ENCODE measurements around the gene TNKS1BP1.

DNA sequence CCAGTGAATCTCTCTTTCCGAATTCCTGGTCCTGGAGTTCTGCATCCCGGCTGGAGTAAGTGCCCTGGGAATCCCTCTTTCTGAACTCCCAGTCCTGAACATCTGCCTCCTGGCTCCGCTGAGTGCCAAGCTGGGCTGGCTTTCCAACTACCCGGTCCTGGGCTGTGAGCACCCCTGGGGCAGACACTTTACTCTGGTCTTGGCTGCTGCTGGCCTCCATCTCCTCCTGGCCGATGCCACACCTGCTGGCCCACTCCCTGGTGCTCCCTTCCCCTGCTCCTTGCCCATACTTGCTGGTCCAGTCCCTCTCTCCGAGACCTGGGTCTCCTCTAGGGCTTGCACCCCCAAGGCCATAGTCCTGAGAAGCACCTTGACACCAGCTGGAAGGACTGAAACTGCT is 14.7 kb downstream of the TNKS1BP1 start:
- TF ChIP-seq, protein P1, sequence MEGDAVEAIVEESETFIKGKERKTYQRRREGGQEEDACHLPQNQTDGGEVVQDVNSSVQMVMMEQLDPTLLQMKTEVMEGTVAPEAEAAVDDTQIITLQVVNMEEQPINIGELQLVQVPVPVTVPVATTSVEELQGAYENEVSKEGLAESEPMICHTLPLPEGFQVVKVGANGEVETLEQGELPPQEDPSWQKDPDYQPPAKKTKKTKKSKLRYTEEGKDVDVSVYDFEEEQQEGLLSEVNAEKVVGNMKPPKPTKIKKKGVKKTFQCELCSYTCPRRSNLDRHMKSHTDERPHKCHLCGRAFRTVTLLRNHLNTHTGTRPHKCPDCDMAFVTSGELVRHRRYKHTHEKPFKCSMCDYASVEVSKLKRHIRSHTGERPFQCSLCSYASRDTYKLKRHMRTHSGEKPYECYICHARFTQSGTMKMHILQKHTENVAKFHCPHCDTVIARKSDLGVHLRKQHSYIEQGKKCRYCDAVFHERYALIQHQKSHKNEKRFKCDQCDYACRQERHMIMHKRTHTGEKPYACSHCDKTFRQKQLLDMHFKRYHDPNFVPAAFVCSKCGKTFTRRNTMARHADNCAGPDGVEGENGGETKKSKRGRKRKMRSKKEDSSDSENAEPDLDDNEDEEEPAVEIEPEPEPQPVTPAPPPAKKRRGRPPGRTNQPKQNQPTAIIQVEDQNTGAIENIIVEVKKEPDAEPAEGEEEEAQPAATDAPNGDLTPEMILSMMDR (IDR thresholded peaks at IDR 0.05; ENCODE audit: low read depth, low read length, missing input control): no peak
- TF ChIP-seq, protein P2, sequence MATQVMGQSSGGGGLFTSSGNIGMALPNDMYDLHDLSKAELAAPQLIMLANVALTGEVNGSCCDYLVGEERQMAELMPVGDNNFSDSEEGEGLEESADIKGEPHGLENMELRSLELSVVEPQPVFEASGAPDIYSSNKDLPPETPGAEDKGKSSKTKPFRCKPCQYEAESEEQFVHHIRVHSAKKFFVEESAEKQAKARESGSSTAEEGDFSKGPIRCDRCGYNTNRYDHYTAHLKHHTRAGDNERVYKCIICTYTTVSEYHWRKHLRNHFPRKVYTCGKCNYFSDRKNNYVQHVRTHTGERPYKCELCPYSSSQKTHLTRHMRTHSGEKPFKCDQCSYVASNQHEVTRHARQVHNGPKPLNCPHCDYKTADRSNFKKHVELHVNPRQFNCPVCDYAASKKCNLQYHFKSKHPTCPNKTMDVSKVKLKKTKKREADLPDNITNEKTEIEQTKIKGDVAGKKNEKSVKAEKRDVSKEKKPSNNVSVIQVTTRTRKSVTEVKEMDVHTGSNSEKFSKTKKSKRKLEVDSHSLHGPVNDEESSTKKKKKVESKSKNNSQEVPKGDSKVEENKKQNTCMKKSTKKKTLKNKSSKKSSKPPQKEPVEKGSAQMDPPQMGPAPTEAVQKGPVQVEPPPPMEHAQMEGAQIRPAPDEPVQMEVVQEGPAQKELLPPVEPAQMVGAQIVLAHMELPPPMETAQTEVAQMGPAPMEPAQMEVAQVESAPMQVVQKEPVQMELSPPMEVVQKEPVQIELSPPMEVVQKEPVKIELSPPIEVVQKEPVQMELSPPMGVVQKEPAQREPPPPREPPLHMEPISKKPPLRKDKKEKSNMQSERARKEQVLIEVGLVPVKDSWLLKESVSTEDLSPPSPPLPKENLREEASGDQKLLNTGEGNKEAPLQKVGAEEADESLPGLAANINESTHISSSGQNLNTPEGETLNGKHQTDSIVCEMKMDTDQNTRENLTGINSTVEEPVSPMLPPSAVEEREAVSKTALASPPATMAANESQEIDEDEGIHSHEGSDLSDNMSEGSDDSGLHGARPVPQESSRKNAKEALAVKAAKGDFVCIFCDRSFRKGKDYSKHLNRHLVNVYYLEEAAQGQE (IDR thresholded peaks at IDR 0.05): no peak
- TF ChIP-seq NR2F2 (IDR thresholded peaks at IDR 0.05): no peak

Data from liver (tissue), 3 donors.